HepG2 (cell line): ENCODE measurements around the gene CADM2. TPM values are rescaled to one million over a fixed set of nuclear protein-coding genes. Genes with fewer than 3 reads are reported as not detected.

Experiments
- ATAC-seq: fragments of 200-7000 bp; cut with Tn5 transposase; 3 replicates; pipeline ENCODE4 v1.9.1; 2020; ENCODE audit warnings: mild to moderate bottlenecking, moderate library complexity
- BruUV-seq: library from RNA; stranded (reverse); fragments of 400-500 nt; replicated peaks from 2 replicates; lab custom pipeline; 2021; lab: Mats Ljungman, UMichigan
- CTCF ChIA-PET: fragments of 300-600 bp; formaldehyde crosslinking; extraction: SDS; loops from one replicate; lab custom pipeline; 2021; ENCODE audit warnings: low total read pairs, inconsistent platforms, low intra/inter-chr PET ratio; lab: Yijun Ruan, JAX
- POLR2A ChIA-PET: fragments of 350-600 bp; sonication (Branson Sonifier 250); formaldehyde crosslinking; loops from one replicate; lab custom pipeline; 2020; ENCODE audit warnings: antibody characterized with exemption, inconsistent platforms; lab: Yijun Ruan, JAX
- DNase-seq: peaks from one replicate; pipeline ENCODE4 v3.0.0-alpha.2; 2015; ENCODE audit warnings: low spot score
- FAIRE-seq: peaks from 3 replicates; lab custom pipeline; 2011; peaks lifted over from hg19 to GRCh38; lab: Jason Lieb, UNC
- H2AFZ ChIP-seq: one replicate; pipeline ENCODE4 v1.6.1; 2011; ENCODE audit warnings: low read length, inconsistent platforms
- H3K27ac ChIP-seq: fragments of 300-600 bp; 3 replicates; pipeline ENCODE4 v1.8.0; 2011; ENCODE audit warnings: mixed run types, mild to moderate bottlenecking, mixed read lengths, low read length, inconsistent platforms; ENCODE audit not compliant: insufficient read depth; ENCODE audit errors: extremely low read length
- H3K27me3 ChIP-seq, 2 experiments: fragments of 200-600 bp in 1 of 2; 2 replicates in 1 of 2; 3 replicates in 1 of 2; pipeline versions ENCODE4 v1.6.0 to v1.8.0; 2011; ENCODE audit warnings: low read length in 2 of 2, mild to moderate bottlenecking in 2 of 2, moderate library complexity in 2 of 2, inconsistent platforms in 1 of 2; ENCODE audit not compliant: insufficient read depth in 2 of 2, control insufficient read depth in 1 of 2
- H3K36me3 ChIP-seq, 2 experiments: fragments of 200-600 bp in 1 of 2; replicated peaks in 1 of 2; 2 replicates in 1 of 2; 3 replicates in 1 of 2; pipeline versions ENCODE4 v1.5.1 to v1.8.0; 2011; ENCODE audit warnings: low read length in 2 of 2, inconsistent platforms in 1 of 2; ENCODE audit not compliant: insufficient read depth in 2 of 2, control insufficient read depth in 1 of 2
- H3K4me1 ChIP-seq: 2 replicates; pipeline ENCODE4 v1.5.1; 2012; ENCODE audit warnings: low read length, inconsistent platforms; ENCODE audit not compliant: insufficient read depth
- H3K4me2 ChIP-seq: 2 replicates; pipeline ENCODE4 v1.6.0; 2011; ENCODE audit warnings: low read depth, low read length, inconsistent platforms
- H3K4me3 ChIP-seq, 3 experiments: fragments of 200-600 bp in 1 of 3; sonication (generic), shearing (Covaris generic) in 1 of 3; replicated peaks in 1 of 3; 2 replicates each; pipeline ENCODE4 v1.5.1; 2011 to 2016; ENCODE audit warnings: low read length in 3 of 3, inconsistent platforms in 2 of 3, low read depth in 2 of 3, mild to moderate bottlenecking in 2 of 3, control low read depth in 1 of 3, mixed read lengths in 1 of 3; ENCODE audit not compliant: insufficient read depth in 1 of 3
- H3K79me2 ChIP-seq: one replicate; pipeline ENCODE4 v1.6.1; 2011; ENCODE audit warnings: low read length, inconsistent platforms; ENCODE audit not compliant: insufficient read depth
- H3K9ac ChIP-seq: 2 replicates; pipeline ENCODE4 v1.6.0; 2011; ENCODE audit warnings: mild to moderate bottlenecking, low read depth, low read length, inconsistent platforms; ENCODE audit not compliant: insufficient read depth
- H3K9me3 ChIP-seq: 2 replicates; pipeline ENCODE4 v1.5.1; 2012; ENCODE audit warnings: mild to moderate bottlenecking, low read length
- H4K20me1 ChIP-seq: 2 replicates; pipeline ENCODE4 v1.6.0; 2011; ENCODE audit warnings: inconsistent platforms, mild to moderate bottlenecking, low read length, moderate library complexity; ENCODE audit not compliant: insufficient read depth
- ATF7-NPFF ChIP-seq: sonication (generic); formaldehyde crosslinking; IDR thresholded peaks from 2 replicates; pipeline ENCODE4 v1.8.1; 2023; ENCODE audit warnings: mild to moderate bottlenecking, low read depth, missing genetic modification reagents, moderate library complexity
- BRF2 ChIP-seq: sonication (generic); formaldehyde crosslinking; IDR thresholded peaks from 2 replicates; pipeline ENCODE4 v1.8.1; 2022; ENCODE audit warnings: mild to moderate bottlenecking, missing genetic modification reagents
- CENPBD1 ChIP-seq: sonication (generic); formaldehyde crosslinking; IDR thresholded peaks from 2 replicates; pipeline ENCODE4 v1.8.0; 2022; ENCODE audit warnings: missing genetic modification reagents, low read depth, mild to moderate bottlenecking, borderline replicate concordance
- EP300 ChIP-seq, 3 experiments: sonication (generic) in 1 of 3; formaldehyde crosslinking in 1 of 3; IDR thresholded peaks; 2 replicates each; pipeline versions ENCODE4 v1.5.1 to v1.6.1; 2011 to 2020; ENCODE audit warnings: low read depth in 2 of 3, low read length in 2 of 3, borderline replicate concordance in 1 of 3, improper control_type of control experiment in 1 of 3, mild to moderate bottlenecking in 1 of 3, missing genetic modification reagents in 1 of 3, moderate library complexity in 1 of 3
- GLMP ChIP-seq: sonication (generic); formaldehyde crosslinking; IDR thresholded peaks from 2 replicates; pipeline ENCODE4 v1.9.0; 2021; ENCODE audit warnings: missing genetic modification reagents, mild to moderate bottlenecking, borderline replicate concordance
- KLF15 ChIP-seq: sonication (generic); formaldehyde crosslinking; IDR thresholded peaks from 2 replicates; pipeline ENCODE4 v1.8.1; 2023; ENCODE audit warnings: borderline replicate concordance, mild to moderate bottlenecking, inconsistent platforms, missing genetic modification reagents, mixed read lengths
- NR2C2 ChIP-seq: sonication (generic); formaldehyde crosslinking; IDR thresholded peaks from 2 replicates; pipeline ENCODE4 v1.4.0; 2020; ENCODE audit warnings: missing genetic modification reagents, mild to moderate bottlenecking, moderate library complexity, borderline replicate concordance
- POLR2AphosphoS5 ChIP-seq: IDR thresholded peaks from 2 replicates; pipeline ENCODE4 v1.6.1; 2012; ENCODE audit warnings: low read depth, low read length
- RBFOX2 ChIP-seq: fragments of 200-400 bp; formaldehyde crosslinking; IDR thresholded peaks from 2 replicates; pipeline ENCODE4 v1.6.1; 2017; ENCODE audit warnings: low read depth, mild to moderate bottlenecking, low read length
- ZBTB39 ChIP-seq: sonication (generic); formaldehyde crosslinking; IDR thresholded peaks from 2 replicates; pipeline ENCODE4 v1.5.0; 2020; ENCODE audit warnings: missing genetic modification reagents
- ZBTB42 ChIP-seq: sonication (generic); formaldehyde crosslinking; IDR thresholded peaks from 2 replicates; pipeline ENCODE4 v1.5.0; 2020; ENCODE audit warnings: mild to moderate bottlenecking, missing genetic modification reagents
- ZNF460 ChIP-seq: sonication (generic); formaldehyde crosslinking; IDR thresholded peaks from 2 replicates; pipeline ENCODE4 v1.5.1; 2020; ENCODE audit warnings: missing genetic modification reagents, mild to moderate bottlenecking, borderline replicate concordance
- ZNF512 ChIP-seq: sonication (generic); formaldehyde crosslinking; IDR thresholded peaks from 2 replicates; pipeline ENCODE4 v1.4.0; 2020; ENCODE audit warnings: mild to moderate bottlenecking, missing genetic modification reagents
- ZNF598 ChIP-seq: sonication (generic); formaldehyde crosslinking; IDR thresholded peaks from 2 replicates; pipeline ENCODE4 v1.5.1; 2020; ENCODE audit warnings: mild to moderate bottlenecking, missing genetic modification reagents, borderline replicate concordance
- WGBS: methylation state at CpG from one replicate; pipeline ENCODE4 v1.1.6; 2017; ENCODE audit warnings: low lambda C conversion rate; 5-methylcytosine and 5-hydroxymethylcytosine counted together
- in situ Hi-C: cut with HindIII; loops from 2 replicates; pipeline ENCODE4 v1.10.0; 2017; ENCODE audit warnings: low pct_unique_long_range_greater_than_20kb; ENCODE audit not compliant: extremely low pct_ligation_motif_present
- intact Hi-C: fragments of 100-400 bp; cut with micrococcal nuclease; formaldehyde crosslinking; loops from one replicate; pipeline ENCODE4 v1.10.0; 2022; ENCODE audit not compliant: unreplicated experiment
- polyA plus RNA-seq, 8 experiments: library from polyadenylated mRNA; depleted of rRNA in 3 of 8; stranded (reverse) in 7 of 8; unstranded in 1 of 8; fragments of >200 nt; fragmentation: Illumina TruSeq in 4 of 8; extraction: Trizol in 4 of 8; gene quantifications; 2 replicates each; pipeline versions ENCODE4 v1.2.1 to v1.2.3, GENCODE V29; 2011 to 2016; ENCODE audit warnings: low read depth in 4 of 8, missing spikeins in 1 of 8, mixed read lengths in 1 of 8; ENCODE audit not compliant: insufficient read depth in 1 of 8
- total RNA-seq, 5 experiments: library from RNA; depleted of rRNA; stranded (reverse); fragments of >200 nt; fragmentation: Illumina TruSeq; extraction: Trizol; gene quantifications; 2 replicates each; pipeline ENCODE4 v1.2.3, GENCODE V29; 2016; ENCODE audit warnings: low read depth in 1 of 5

The CADM2 gene
- total and polyA plus RNA-seq, 2 of the 13 experiments (the other 11 are each of a cell fraction or from before 2014, with no cell fraction given) = not detected

GRCh38 chr3:85589145-85589544 is 630.4 kb downstream of the CADM2 start (continued):
- TF ChIP-seq EP300 (IDR thresholded peaks at IDR 0.05; ENCODE audit: low read depth in 2 of 2, low read length in 2 of 2) = no peak
- no peak for TF ChIP-seq EP300 (CRISPR knock-in tag; IDR thresholded peaks at IDR 0.05; ENCODE audit: borderline replicate concordance)
- TF ChIP-seq ZNF512 = no peak
- no peak for TF ChIP-seq ZNF460 (CRISPR knock-in tag)
- no peak for TF ChIP-seq CENPBD1
- no peak for TF ChIP-seq ZBTB39

- in situ Hi-C loops (loop anchor here (25.0 kb wide), 1 partner anchor 1054 kb away; no protein-coding TSS in a partner anchor), intact Hi-C loops (no loop called here)
- Histone ChIP-seq H3K4me3 (no peak overlapping the region), H3K9me3 (no peaks in the 10 kb centered on the region), H3K9ac (no peak overlapping the region), H3K27me3 (no peaks in the 10 kb centered on the region), H3K36me3 (no peaks in the 10 kb centered on the region), H3K79me2 (no peaks in the 10 kb centered on the region), H4K20me1 (no peaks in the 10 kb centered on the region), H3K4me1 (no peaks in the 10 kb centered on the region), H3K4me2 (no peak overlapping the region), H3K27ac (no peak overlapping the region), H2AFZ (no peak overlapping the region)
- FAIRE-seq (no peak), DNase-seq (no peak), ATAC-seq (no peak)
- POLR2A ChIA-PET = no interaction called here
- 3% methylated on average over 2 of the region's 2 CpGs for WGBS
- CTCF ChIA-PET = no interaction called here
- no TSS peak for BruUV-seq
- TF ChIP-seq NR2C2 (CRISPR knock-in tag) = no peak
- TF ChIP-seq RBFOX2 = no peak
- no peak for TF ChIP-seq POLR2AphosphoS5
- no peak for TF ChIP-seq ZNF598 (CRISPR knock-in tag)
- TF ChIP-seq BRF2 (CRISPR knock-in tag) = no peak
- no peak for TF ChIP-seq KLF15 (CRISPR knock-in tag)
- no peak for TF ChIP-seq ATF7-NPFF
- TF ChIP-seq GLMP = no peak
- no peak for TF ChIP-seq ZBTB42 (CRISPR knock-in tag)
Observed at GRCh38 chr3:85591451-85591850, 632.7 kb downstream of the CADM2 start.
